Limb (tissue), 2 donors: ENCODE results near the gene ABTB2.

Experiments used
- DNase-seq, 2 donors: peaks; one replicate each; pipeline ENCODE4 v3.0.0-alpha.2; 2016; ENCODE audit errors: extremely low spot score in 2 of 2

Gene ABTB2

GRCh38 chr11:34315394-34315793 lies 42.4 kb downstream of the ABTB2 start:
- no peak for DNase-seq

GRCh38 chr11:34314936-34315335 lies 42.9 kb downstream of the ABTB2 start:
- no peak for DNase-seq

GRCh38 chr11:34314176-34314575 lies 43.6 kb downstream of the ABTB2 start:
- DNase-seq, result no peak

GRCh38 chr11:34313099-34313517 lies 44.7 kb downstream of the ABTB2 start:
- DNase-seq, result no peak

- no peak for DNase-seq
These were observed 46.7 kb downstream of the ABTB2 start for GRCh38 chr11:34311126-34311525.

GRCh38 chr11:34309965-34310364 lies 47.8 kb downstream of the ABTB2 start:
- DNase-seq, result no peak

- DNase-seq, result no peak
These were observed 48.8 kb downstream of the ABTB2 start for GRCh38 chr11:34308913-34309585.

GRCh38 chr11:34308049-34308912 lies 49.5 kb downstream of the ABTB2 start:
- DNase-seq, result no peak

- no peak for DNase-seq
These were observed 52.0 kb downstream of the ABTB2 start for GRCh38 chr11:34305780-34306179.

- no peak for DNase-seq
These were observed 52.6 kb downstream of the ABTB2 start for GRCh38 chr11:34305193-34305592.

- no peak for DNase-seq
These were observed 54.7 kb downstream of the ABTB2 start for GRCh38 chr11:34303028-34303570.

- DNase-seq, result no peak
These were observed 55.5 kb downstream of the ABTB2 start for GRCh38 chr11:34302046-34302921.

- no peak for DNase-seq
These were observed 56.9 kb downstream of the ABTB2 start for GRCh38 chr11:34300926-34301295.

- no peak for DNase-seq
These were observed 57.5 kb downstream of the ABTB2 start for GRCh38 chr11:34300026-34300925.

GRCh38 chr11:34299284-34299972 lies 58.4 kb downstream of the ABTB2 start:
- DNase-seq, result no peak

GRCh38 chr11:34298871-34299270 lies 58.9 kb downstream of the ABTB2 start:
- DNase-seq, result no peak

GRCh38 chr11:34296412-34296811 lies 61.4 kb downstream of the ABTB2 start:
- DNase-seq, result no peak

GRCh38 chr11:34292546-34292945 lies 65.3 kb downstream of the ABTB2 start:
- no peak for DNase-seq

- DNase-seq, result no peak
These were observed 65.7 kb downstream of the ABTB2 start for GRCh38 chr11:34292111-34292510.

- DNase-seq, result no peak
These were observed 66.9 kb downstream of the ABTB2 start for GRCh38 chr11:34290926-34291325.
